CD14-positive monocyte (primary cell): ENCODE results near the gene TMEM238L. TPM values are rescaled to one million over a fixed set of nuclear protein-coding genes. Genes with fewer than 3 reads are reported as not detected.
"Not testable (repeated sequence)": the region's sequence is repeated elsewhere in the genome, so short reads cannot be mapped to it uniquely, and the experiment has no call there.

Experiments
- DNase-seq, 3 donors: peaks; one replicate each; pipeline ENCODE4 v3.0.0-alpha.2; 2011 to 2022
- H2AFZ ChIP-seq: 2 replicates; pipeline ENCODE4 v1.6.0; 2012; ENCODE audit warnings: mild to moderate bottlenecking, low read depth, low read length, inconsistent platforms; ENCODE audit not compliant: insufficient read depth, poor library complexity, severe bottlenecking
- H3K27ac ChIP-seq, 2 donors: 1 replicate in 1 of 2; 2 replicates in 1 of 2; pipeline ENCODE4 v1.5.1; 2012 to 2013; ENCODE audit warnings: low read length in 2 of 2, control low read depth in 1 of 2, inconsistent platforms in 1 of 2, low read depth in 1 of 2, mild to moderate bottlenecking in 1 of 2
- H3K27me3 ChIP-seq, 2 donors: one replicate each; pipeline versions ENCODE4 v1.6.0 to v1.6.1; 2011 to 2013; ENCODE audit warnings: low read length in 2 of 2; ENCODE audit not compliant: control insufficient read depth in 2 of 2, insufficient read depth in 2 of 2
- H3K36me3 ChIP-seq, 2 donors: replicated peaks in 1 of 2; 1 replicate in 1 of 2; 2 replicates in 1 of 2; pipeline versions ENCODE4 v1.5.1 to v1.6.1; 2012 to 2013; ENCODE audit warnings: low read length in 2 of 2, control low read depth in 1 of 2, inconsistent platforms in 1 of 2, mild to moderate bottlenecking in 1 of 2; ENCODE audit not compliant: insufficient read depth in 2 of 2, control insufficient read depth in 1 of 2
- H3K4me1 ChIP-seq, 2 donors: 1 replicate in 1 of 2; 2 replicates in 1 of 2; pipeline versions ENCODE4 v1.5.1 to v1.6.1; 2012 to 2013; ENCODE audit warnings: low read length in 2 of 2, control low read depth in 1 of 2, inconsistent platforms in 1 of 2, mild to moderate bottlenecking in 1 of 2, moderate library complexity in 1 of 2; ENCODE audit not compliant: insufficient read depth in 2 of 2, control insufficient read depth in 1 of 2
- H3K4me2 ChIP-seq: replicated peaks from 2 replicates; pipeline ENCODE3; 2012; ENCODE audit warnings: low read length, moderate library complexity, mild to moderate bottlenecking; ENCODE audit not compliant: poor library complexity, severe bottlenecking; ENCODE audit errors: extremely low read depth
- H3K4me3 ChIP-seq, 3 experiments: fragments of 200-600 bp in 1 of 3; sonication (generic) in 1 of 3; replicated peaks in 1 of 3; 1 replicate in 2 of 3; 2 replicates in 1 of 3; pipeline ENCODE4 v1.5.1; 2011 to 2013; ENCODE audit warnings: low read length in 3 of 3, mild to moderate bottlenecking in 3 of 3, control low read depth in 2 of 3, low read depth in 2 of 3, inconsistent platforms in 1 of 3, moderate library complexity in 1 of 3
- H3K79me2 ChIP-seq: 2 replicates; pipeline ENCODE4 v1.6.0; 2012; ENCODE audit warnings: mild to moderate bottlenecking, control low read depth, inconsistent platforms, low read length, moderate library complexity; ENCODE audit not compliant: insufficient read depth
- H3K9ac ChIP-seq: 2 replicates; pipeline ENCODE4 v1.6.0; 2017; ENCODE audit warnings: low read length, mild to moderate bottlenecking; ENCODE audit not compliant: insufficient read depth, poor library complexity, severe bottlenecking
- H3K9me3 ChIP-seq, 2 donors: replicated peaks in 1 of 2; 1 replicate in 1 of 2; 2 replicates in 1 of 2; pipeline versions ENCODE4 v1.5.1 to v1.6.1; 2012 to 2013; ENCODE audit warnings: low read length in 2 of 2, control low read depth in 1 of 2; ENCODE audit not compliant: control insufficient read depth in 1 of 2, insufficient read depth in 1 of 2
- H4K20me1 ChIP-seq: 2 replicates; pipeline ENCODE4 v1.6.0; 2012; ENCODE audit warnings: mild to moderate bottlenecking, low read length, control low read depth, moderate library complexity; ENCODE audit not compliant: insufficient read depth
- H3K27ac Mint-ChIP-seq, 7 donors: one replicate each; pipeline ENCODE4 v1.8.0; 2020; ENCODE audit warnings: mild to moderate bottlenecking in 7 of 7, mixed read lengths in 7 of 7, moderate library complexity in 6 of 7, inconsistent platforms in 2 of 7
- H3K27me3 Mint-ChIP-seq, 3 donors: one replicate each; pipeline ENCODE4 v1.8.0; 2021 to 2022; ENCODE audit warnings: low read depth in 3 of 3, mild to moderate bottlenecking in 3 of 3, mixed read lengths in 3 of 3, moderate library complexity in 3 of 3, inconsistent platforms in 1 of 3
- H3K36me3 Mint-ChIP-seq, 2 donors: one replicate each; pipeline ENCODE4 v1.8.0; 2020; ENCODE audit warnings: mixed read lengths in 2 of 2, inconsistent platforms in 1 of 2, mild to moderate bottlenecking in 1 of 2
- H3K4me1 Mint-ChIP-seq: one replicate; pipeline ENCODE4 v1.8.0; 2020; ENCODE audit warnings: mild to moderate bottlenecking, mixed read lengths
- H3K4me3 Mint-ChIP-seq, 2 donors: one replicate each; pipeline ENCODE4 v1.8.0; 2020; ENCODE audit warnings: mild to moderate bottlenecking in 2 of 2, mixed read lengths in 2 of 2, moderate library complexity in 1 of 2
- H3K9me3 Mint-ChIP-seq, 7 donors: one replicate each; pipeline ENCODE4 v1.8.0; 2020 to 2022; ENCODE audit warnings: mixed read lengths in 7 of 7, mild to moderate bottlenecking in 6 of 7, moderate library complexity in 6 of 7, inconsistent platforms in 2 of 7
- CTCF ChIP-seq: fragments of 200-600 bp; IDR thresholded peaks from one replicate; pipeline ENCODE4 v1.8.0; 2022; ENCODE audit warnings: antibody characterized with exemption, mild to moderate bottlenecking
- whole genome bisulfite sequencing: methylation state at CpG from one replicate; pipeline ENCODE4 v1.1.5; 2013; ENCODE audit warnings: missing lambda C conversion rate; ENCODE audit not compliant: insufficient coverage; 5-methylcytosine and 5-hydroxymethylcytosine counted together
- intact Hi-C, 2 donors: fragments of 100-400 bp; cut with micrococcal nuclease; formaldehyde crosslinking; loops; one replicate each; pipeline versions ENCODE4 v1.15.0 to v1.15.1; 2023
- polyA minus RNA-seq: library from RNA; depleted of rRNA, polyadenylated mRNA; stranded (reverse); fragments of >200 nt; gene quantifications from 2 replicates; pipeline ENCODE4 v1.2.3, GENCODE V29; 2012
- polyA plus RNA-seq, 3 donors: library from polyadenylated mRNA; depleted of rRNA in 1 of 3; unstranded in 2 of 3; stranded (reverse) in 1 of 3; fragments of 300-500 nt in 2 of 3; fragments of >200 nt in 1 of 3; fragmentation: Illumina TruSeq in 2 of 3; gene quantifications; 1 replicate in 2 of 3; 2 replicates in 1 of 3; pipeline ENCODE4 v1.2.3, GENCODE V29; 2012 to 2021
- total RNA-seq, 12 experiments: library from RNA in 1 of 12; stranded (reverse) in 1 of 12; fragments of 120-200 nt in 1 of 12; gene quantifications; one replicate each; pipeline ENCODE4 v1.2.4 and lab custom pipeline; 2013 to 2026; ENCODE audit warnings: mixed read lengths in 6 of 12, inconsistent platforms in 1 of 12

TMEM238L gene
- total RNA-seq (2013), result not detected
- polyA plus RNA-seq (not detected), polyA minus RNA-seq (not detected in 2 replicates), total RNA-seq (lab: John Stamatoyannopoulos, UW) (0 to 0.23 (median 0) reads per million in 11 experiments)

- no peak within 1 kb of the TSS for H2AFZ ChIP-seq
- no peaks in the 10 kb centered on the region for H4K20me1 ChIP-seq
- H3K27ac ChIP-seq, result no peak within 1 kb of the TSS
- H3K27me3 ChIP-seq, result no peaks in the 10 kb centered on the region
- Mint-ChIP-seq H3K27me3 (peaks cover 0 to 4% (median 0%) of the 10 kb centered on the region in 3 donors), H3K9me3 (peaks cover 0 to 1% (median 0%) of the 10 kb centered on the region in 7 donors), H3K4me1 (peaks cover 9% of the 10 kb centered on the region), H3K36me3 (no peaks in the 10 kb centered on the region), H3K27ac (no peak within 1 kb of the TSS), H3K4me3 (no peak within 1 kb of the TSS)
- H3K4me3 ChIP-seq, result no peak within 1 kb of the TSS
- TF ChIP-seq CTCF, result no peak
- H3K9ac ChIP-seq, result no peak within 1 kb of the TSS
- H3K79me2 ChIP-seq, result no peaks in the 10 kb centered on the region
- no peak for DNase-seq
- WGBS, result 84% methylated on average over 8 of the region's 16 CpGs
- no peaks in the 10 kb centered on the region for H3K9me3 ChIP-seq
- no peaks in the 10 kb centered on the region for H3K36me3 ChIP-seq
- H3K4me2 ChIP-seq, result no peak within 1 kb of the TSS
- no peaks in the 10 kb centered on the region for H3K4me1 ChIP-seq
- intact Hi-C loops, result no loop called here
Measured at GRCh38 chr17:10803830-10804475, at the start of gene TMEM238L. TMEM238L (minus strand) TSS chr17:10804099; CDS start chr17:10803963, 136 bp downstream.

- not testable (repeated sequence) for H3K36me3 ChIP-seq, H3K9me3 ChIP-seq, H3K9me3 Mint-ChIP-seq, H4K20me1 ChIP-seq, H3K27ac ChIP-seq, H3K27me3 ChIP-seq, H3K79me2 ChIP-seq, H3K4me1 Mint-ChIP-seq, H3K36me3 Mint-ChIP-seq, H3K4me3 ChIP-seq, H3K4me3 Mint-ChIP-seq, H3K9ac ChIP-seq, H2AFZ ChIP-seq, H3K27ac Mint-ChIP-seq, DNase-seq, H3K27me3 Mint-ChIP-seq, H3K4me2 ChIP-seq, H3K4me1 ChIP-seq
- intact Hi-C loops, result loop anchor here (5.0 to 10.0 kb wide), 3 partner anchors 112 to 202 kb away; partner anchors contain the start of gene TMEM220 (in 1 of the 2)
- WGBS, result 84% methylated on average over 6 of the region's 6 CpGs
Measured at GRCh38 chr17:10846636-10847035, 42.7 kb upstream of the TMEM238L start.
